Liver (tissue), 9 donors: ENCODE results near the gene LMF1. TPM values are rescaled to one million over a fixed set of nuclear protein-coding genes. Genes with fewer than 3 reads are reported as not detected.

Experiments used
- DNase-seq: peaks from one replicate; pipeline ENCODE4 v3.0.0-alpha.2; 2017; ENCODE audit warnings: low spot score
- H3K27ac ChIP-seq, 2 donors: one replicate each; pipeline ENCODE4 v1.7.0; 2013; ENCODE audit warnings: inconsistent platforms in 2 of 2, low read length in 2 of 2, control low read depth in 1 of 2, low read depth in 1 of 2, mild to moderate bottlenecking in 1 of 2
- H3K27me3 ChIP-seq, 4 donors: one replicate each; pipeline versions ENCODE4 v1.6.1 to v1.7.0; 2013; ENCODE audit warnings: low read length in 3 of 4, inconsistent platforms in 1 of 4, mild to moderate bottlenecking in 1 of 4, moderate library complexity in 1 of 4; ENCODE audit not compliant: control insufficient read depth in 4 of 4, insufficient read depth in 4 of 4
- H3K36me3 ChIP-seq, 4 donors: one replicate each; pipeline versions ENCODE4 v1.6.1 to v1.7.0; 2013; ENCODE audit warnings: low read length in 3 of 4, mild to moderate bottlenecking in 3 of 4, low read depth in 1 of 4, moderate library complexity in 1 of 4; ENCODE audit not compliant: control insufficient read depth in 4 of 4, insufficient read depth in 3 of 4
- H3K4me1 ChIP-seq, 4 donors: one replicate each; pipeline versions ENCODE4 v1.6.1 to v1.7.0; 2013; ENCODE audit warnings: low read length in 3 of 4, mild to moderate bottlenecking in 3 of 4, moderate library complexity in 1 of 4; ENCODE audit not compliant: control insufficient read depth in 4 of 4, insufficient read depth in 4 of 4
- H3K4me3 ChIP-seq, 3 donors: one replicate each; pipeline versions ENCODE4 v1.6.1 to v1.7.0; 2013; ENCODE audit warnings: low read length in 3 of 3, control low read depth in 1 of 3, low read depth in 1 of 3, mild to moderate bottlenecking in 1 of 3
- H3K9ac ChIP-seq, 2 donors: one replicate each; pipeline ENCODE4 v1.7.0; 2013; ENCODE audit warnings: low read length in 2 of 2, mild to moderate bottlenecking in 2 of 2, moderate library complexity in 2 of 2, control low read depth in 1 of 2, low read depth in 1 of 2
- H3K9me3 ChIP-seq, 4 donors: one replicate each; pipeline versions ENCODE4 v1.6.1 to v1.7.0; 2013; ENCODE audit warnings: low read length in 3 of 4; ENCODE audit not compliant: control insufficient read depth in 4 of 4
- ATF3 ChIP-seq: IDR thresholded peaks from 2 replicates; pipeline ENCODE4 v1.6.1; 2016; ENCODE audit warnings: antibody characterized with exemption
- CTCF ChIP-seq: fragments of 150-350 bp; IDR thresholded peaks from 2 replicates; pipeline ENCODE4 v1.5.1; 2017; ENCODE audit warnings: improper control_type of control experiment, low read depth, low read length; ENCODE audit not compliant: missing input control
- EGR1 ChIP-seq, 2 donors: IDR thresholded peaks; 2 replicates each; pipeline ENCODE4 v1.6.1; 2016 to 2018; ENCODE audit warnings: antibody characterized with exemption in 2 of 2, low read depth in 2 of 2
- FOXA1 ChIP-seq: IDR thresholded peaks from 2 replicates; pipeline ENCODE4 v1.6.1; 2016; ENCODE audit warnings: antibody characterized with exemption
- FOXA2 ChIP-seq: IDR thresholded peaks from 2 replicates; pipeline ENCODE4 v1.6.1; 2016; ENCODE audit warnings: antibody characterized with exemption
- HNF4A ChIP-seq, 2 donors: conservative IDR thresholded peaks; 2 replicates each; pipeline ENCODE4 v1.6.1; 2016; ENCODE audit warnings: antibody characterized with exemption in 2 of 2, mild to moderate bottlenecking in 2 of 2
- HNF4G ChIP-seq: IDR thresholded peaks from 2 replicates; pipeline ENCODE4 v1.6.1; 2016; ENCODE audit warnings: antibody characterized with exemption
- JUND ChIP-seq, 2 donors: IDR thresholded peaks; 2 replicates each; pipeline ENCODE4 v1.6.1; 2016; ENCODE audit warnings: antibody characterized with exemption in 2 of 2
- MAX ChIP-seq: IDR thresholded peaks from 2 replicates; pipeline ENCODE4 v1.6.1; 2016; ENCODE audit warnings: antibody characterized with exemption
- NR2F2 ChIP-seq: IDR thresholded peaks from 2 replicates; pipeline ENCODE4 v1.6.1; 2016; ENCODE audit warnings: antibody characterized with exemption
- RAD21 ChIP-seq, 2 donors: IDR thresholded peaks; 2 replicates each; pipeline ENCODE4 v1.6.1; 2016; ENCODE audit warnings: antibody characterized with exemption in 2 of 2, mild to moderate bottlenecking in 2 of 2
- RXRA ChIP-seq, 2 donors: IDR thresholded peaks; 2 replicates each; pipeline ENCODE4 v1.6.1; 2017 to 2018; ENCODE audit warnings: antibody characterized with exemption in 2 of 2, mild to moderate bottlenecking in 1 of 2
- SP1 ChIP-seq: IDR thresholded peaks from 2 replicates; pipeline ENCODE4 v1.6.1; 2018; ENCODE audit warnings: antibody characterized with exemption, mild to moderate bottlenecking
- TAF1 ChIP-seq: conservative IDR thresholded peaks from 2 replicates; pipeline ENCODE4 v1.6.1; 2016; ENCODE audit warnings: antibody characterized with exemption, mild to moderate bottlenecking
- YY1 ChIP-seq: IDR thresholded peaks from 2 replicates; pipeline ENCODE4 v1.6.1; 2016; ENCODE audit warnings: antibody characterized with exemption, mild to moderate bottlenecking
- ZBTB33 ChIP-seq: IDR thresholded peaks from 2 replicates; pipeline ENCODE4 v1.6.1; 2016; ENCODE audit warnings: antibody characterized with exemption
- WGBS: extraction: QIAGEN DNeasy Blood & Tissue Kit; methylation state at CpG from one replicate; pipeline ENCODE4 v1.1.7; 2013; 5-methylcytosine and 5-hydroxymethylcytosine counted together
- polyA plus RNA-seq, 2 donors: library from polyadenylated mRNA; stranded (reverse) in 1 of 2; unstranded in 1 of 2; fragments of 200-250 nt in 1 of 2; fragments of >200 nt in 1 of 2; fragmentation: Nextera tagmentation in 1 of 2; extraction: Ambion mirVana in 1 of 2; gene quantifications; one replicate each; pipeline versions ENCODE4 v1.2.1 to v1.2.3, GENCODE V29; 2013 to 2015
- total RNA-seq, 2 donors: library from RNA; depleted of rRNA; stranded (reverse); fragments of >200 nt; gene quantifications; one replicate each; pipeline ENCODE4 v1.2.3, GENCODE V29; 2014
- donor health status: healthy.
- donor health status: healthy.
- donor health status: healthy.
- donor health status: healthy.
- donor health status: healthy.

LMF1 gene
- total and polyA plus RNA-seq, 4 donors = 8.8 to 24.3 (median 12.6) TPM

- Histone ChIP-seq H3K4me1 (no peaks in the 10 kb centered on the region), H3K27me3 (no peaks in the 10 kb centered on the region), H3K4me3 (no peak overlapping the region), H3K9ac (no peak overlapping the region), H3K36me3 (no peaks in the 10 kb centered on the region), H3K27ac (no peak overlapping the region), H3K9me3 (peaks cover 0 to 13% (median 10%) of the 10 kb centered on the region in 4 donors)
- WGBS = 88% methylated on average over 10 of the region's 10 CpGs
- no peak for DNase-seq
- TF ChIP-seq NR2F2 (no peak), FOXA2 (no peak), HNF4A (conservative IDR thresholded peaks at IDR 0.05) (no peak), TAF1 (no peak), HNF4G (no peak), EGR1 (IDR thresholded peaks at IDR 0.05; ENCODE audit: low read depth in 2 of 2) (no peak), JUND (IDR thresholded peaks at IDR 0.05) (no peak), ZBTB33 (no peak), CTCF (no peak), RAD21 (IDR thresholded peaks at IDR 0.05) (no peak), FOXA1 (no peak), MAX (no peak), YY1 (no peak), RXRA (IDR thresholded peaks at IDR 0.05) (no peak), ATF3 (no peak), SP1 (no peak)
Measured at GRCh38 chr16:835373-835772, 135.4 kb downstream of the LMF1 start.

GRCh38 chr16:833411-833810 lies 137.4 kb downstream of the LMF1 start:
- DNase-seq = no peak
- TF ChIP-seq MAX (no peak), FOXA2 (no peak), YY1 (no peak)
- Histone ChIP-seq H3K9me3 (peaks cover 0 to 13% (median 10%) of the 10 kb centered on the region in 4 donors), H3K4me3 (no peak overlapping the region), H3K27me3 (no peaks in the 10 kb centered on the region), H3K27ac (no peak overlapping the region), H3K4me1 (no peaks in the 10 kb centered on the region), H3K36me3 (no peaks in the 10 kb centered on the region), H3K9ac (no peak overlapping the region)
- 83% methylated on average over 14 of the region's 14 CpGs for WGBS
